Neural progenitor cell (in vitro differentiated cells): ENCODE results near the gene PRLH. TPM values are rescaled to one million over a fixed set of nuclear protein-coding genes. Genes with fewer than 3 reads are reported as not detected.

Source experiments
- DNase-seq: peaks from one replicate; pipeline ENCODE4 v3.0.0-alpha.2; 2016; ENCODE audit warnings: low spot score
- H2AFZ ChIP-seq: fragments of 200-600 bp; sonication (generic); replicated peaks from 2 replicates; pipeline ENCODE4 v1.6.1; 2016; ENCODE audit warnings: antibody characterized with exemption
- H3F3A ChIP-seq: fragments of 200-600 bp; sonication (generic); 2 replicates; pipeline ENCODE4 v1.6.1; 2016; ENCODE audit warnings: antibody characterized with exemption, low read depth
- H3K27ac ChIP-seq: fragments of 200-600 bp; sonication (generic); 2 replicates; pipeline ENCODE4 v1.5.1; 2016; ENCODE audit warnings: mild to moderate bottlenecking
- H3K27me3 ChIP-seq: fragments of 200-600 bp; sonication (generic); 2 replicates; pipeline ENCODE4 v1.6.1; 2016; ENCODE audit warnings: mild to moderate bottlenecking, moderate library complexity
- H3K36me3 ChIP-seq: fragments of 200-600 bp; sonication (generic); 2 replicates; pipeline ENCODE4 v1.5.1; 2016
- H3K4me1 ChIP-seq: fragments of 200-600 bp; sonication (generic); 2 replicates; pipeline ENCODE4 v1.6.1; 2016; ENCODE audit warnings: mixed run types
- H3K4me2 ChIP-seq: fragments of 200-600 bp; sonication (generic); 2 replicates; pipeline ENCODE4 v1.6.1; 2016
- H3K4me3 ChIP-seq: fragments of 200-600 bp; sonication (generic); 2 replicates; pipeline ENCODE4 v1.5.1; 2016
- H3K79me2 ChIP-seq: fragments of 200-600 bp; sonication (generic); 2 replicates; pipeline ENCODE4 v1.6.1; 2016; ENCODE audit warnings: low read depth
- H3K9ac ChIP-seq: fragments of 200-600 bp; sonication (generic); 2 replicates; pipeline ENCODE4 v1.6.1; 2016
- H3K9me3 ChIP-seq: fragments of 200-600 bp; sonication (generic); 2 replicates; pipeline ENCODE4 v1.5.1; 2016; ENCODE audit warnings: low read depth
- H4K20me1 ChIP-seq: fragments of 200-600 bp; sonication (generic); 2 replicates; pipeline ENCODE4 v1.6.1; 2016; ENCODE audit warnings: low read depth
- H3K27ac Mint-ChIP-seq: 3 replicates; pipeline ENCODE4 v1.8.0; 2021; ENCODE audit warnings: mixed read lengths
- H3K27me3 Mint-ChIP-seq: 2 replicates; pipeline ENCODE4 v1.8.0; 2022; ENCODE audit warnings: low read depth, mild to moderate bottlenecking, inconsistent platforms, moderate library complexity, mixed read lengths; ENCODE audit not compliant: insufficient read depth
- H3K36me3 Mint-ChIP-seq: 3 replicates; pipeline ENCODE4 v1.8.0; 2021; ENCODE audit warnings: mixed read lengths
- H3K4me1 Mint-ChIP-seq: 3 replicates; pipeline ENCODE4 v1.8.0; 2021; ENCODE audit warnings: mixed read lengths
- H3K4me3 Mint-ChIP-seq: 3 replicates; pipeline ENCODE4 v1.8.0; 2021; ENCODE audit warnings: mild to moderate bottlenecking, moderate library complexity, mixed read lengths
- H3K9me3 Mint-ChIP-seq: 3 replicates; pipeline ENCODE4 v1.8.0; 2020; ENCODE audit warnings: mixed read lengths
- CTCF ChIP-seq: fragments of 200-600 bp; sonication (generic); IDR thresholded peaks from 2 replicates; pipeline ENCODE4 v1.5.1; 2017; ENCODE audit warnings: antibody characterized with exemption, mild to moderate bottlenecking
- EZH2 ChIP-seq: fragments of 200-600 bp; sonication (generic); IDR thresholded peaks from 2 replicates; pipeline ENCODE4 v1.6.1; 2017; ENCODE audit warnings: antibody characterized with exemption, mild to moderate bottlenecking, moderate library complexity
- EZH2phosphoT487 ChIP-seq: fragments of 200-600 bp; sonication (generic); IDR thresholded peaks from 2 replicates; pipeline ENCODE4 v1.6.1; 2017; ENCODE audit warnings: antibody characterized with exemption
- total RNA-seq: library from RNA; depleted of rRNA; stranded (reverse); fragments of >200 nt; gene quantifications from 2 replicates; pipeline ENCODE4 v1.2.3, GENCODE V29; 2015; ENCODE audit warnings: low replicate concordance

The PRLH gene
- total RNA-seq, 1 donor from 2014 or later: not detected

- no peaks in the 10 kb centered on the region for H3K9me3 ChIP-seq
- Mint-ChIP-seq H3K27me3 (peaks cover 5% of the 10 kb centered on the region), H3K4me3 (no peak overlapping the region), H3K9me3 (no peaks in the 10 kb centered on the region), H3K27ac (peak overlapping the region; percentile 72), H3K4me1 (peaks cover 12% of the 10 kb centered on the region), H3K36me3 (no peaks in the 10 kb centered on the region)
- no peak overlapping the region for H3K9ac ChIP-seq
- no peak overlapping the region for H3K4me2 ChIP-seq
- no peaks in the 10 kb centered on the region for H4K20me1 ChIP-seq
- no peaks in the 10 kb centered on the region for H3K79me2 ChIP-seq
- no peak overlapping the region for H3K4me3 ChIP-seq
- H2AFZ ChIP-seq: no peak overlapping the region
- H3K27me3 ChIP-seq: no peaks in the 10 kb centered on the region
- H3K4me1 ChIP-seq: no peaks in the 10 kb centered on the region
- H3K36me3 ChIP-seq: no peaks in the 10 kb centered on the region
- no peak for DNase-seq
- H3K27ac ChIP-seq: no peak overlapping the region
- TF ChIP-seq CTCF (no peak), EZH2 (no peak), EZH2phosphoT487 (no peak)
- no peaks in the 10 kb centered on the region for H3F3A ChIP-seq
Measured at GRCh38 chr2:237572742-237573101, 6.3 kb downstream of the PRLH start.

- H3K4me3 ChIP-seq: no peak overlapping the region
- Mint-ChIP-seq H3K9me3 (no peaks in the 10 kb centered on the region), H3K36me3 (no peaks in the 10 kb centered on the region), H3K4me3 (no peak overlapping the region), H3K27me3 (peaks cover 6% of the 10 kb centered on the region), H3K4me1 (peaks cover 12% of the 10 kb centered on the region), H3K27ac (no peak overlapping the region)
- no peaks in the 10 kb centered on the region for H3K27me3 ChIP-seq
- H3K4me2 ChIP-seq: no peak overlapping the region
- DNase-seq: no peak
- no peaks in the 10 kb centered on the region for H4K20me1 ChIP-seq
- no peak overlapping the region for H3K9ac ChIP-seq
- no peaks in the 10 kb centered on the region for H3K4me1 ChIP-seq
- no peaks in the 10 kb centered on the region for H3K36me3 ChIP-seq
- TF ChIP-seq CTCF (no peak), EZH2phosphoT487 (no peak), EZH2 (no peak)
- no peaks in the 10 kb centered on the region for H3K9me3 ChIP-seq
- no peaks in the 10 kb centered on the region for H3K79me2 ChIP-seq
- H3F3A ChIP-seq: no peaks in the 10 kb centered on the region
- no peak overlapping the region for H3K27ac ChIP-seq
- H2AFZ ChIP-seq: no peak overlapping the region
Measured at GRCh38 chr2:237573721-237574415, 7.5 kb downstream of the PRLH start.

- DNase-seq: no peak
- Histone ChIP-seq H3F3A (no peaks in the 10 kb centered on the region), H4K20me1 (no peaks in the 10 kb centered on the region), H3K27me3 (no peaks in the 10 kb centered on the region), H3K4me2 (no peak overlapping the region), H3K27ac (no peak overlapping the region), H3K4me1 (no peaks in the 10 kb centered on the region), H3K9ac (no peak overlapping the region), H3K79me2 (no peaks in the 10 kb centered on the region), H2AFZ (no peak overlapping the region), H3K36me3 (no peaks in the 10 kb centered on the region), H3K9me3 (no peaks in the 10 kb centered on the region), H3K4me3 (no peak overlapping the region)
- TF ChIP-seq EZH2 (no peak), EZH2phosphoT487 (no peak), CTCF (no peak)
- Mint-ChIP-seq H3K27ac (peak overlapping the region; percentile 50), H3K4me1 (peaks cover 12% of the 10 kb centered on the region), H3K9me3 (no peaks in the 10 kb centered on the region), H3K27me3 (peaks cover 6% of the 10 kb centered on the region), H3K36me3 (no peaks in the 10 kb centered on the region), H3K4me3 (no peak overlapping the region)
Measured at GRCh38 chr2:237574467-237574866, 8.1 kb downstream of the PRLH start.
